Panc1 (cell line): ENCODE data around the gene MBNL2. TPM values are rescaled to one million over a fixed set of nuclear protein-coding genes. Genes with fewer than 3 reads are reported as not detected.

ENCODE experiments used
- ATAC-seq: fragments of 200-7000 bp; cut with Tn5 transposase; 2 replicates; pipeline ENCODE4 v1.9.1; 2020; ENCODE audit warnings: mild to moderate bottlenecking, moderate library complexity
- BruUV-seq: library from RNA; stranded (reverse); fragments of 400-500 nt; replicated peaks from 2 replicates; lab custom pipeline; 2021; lab: Mats Ljungman, UMichigan
- CTCF ChIA-PET: fragments of 300-600 bp; sonication (Branson Sonifier 250); formaldehyde crosslinking; loops from one replicate; lab custom pipeline; 2022; ENCODE audit warnings: antibody characterized with exemption; lab: Charles Lee
- POLR2A ChIA-PET: fragments of 300-600 bp; sonication (Branson Sonifier 250); formaldehyde crosslinking; loops from one replicate; lab custom pipeline; 2022; ENCODE audit warnings: antibody characterized with exemption; lab: Charles Lee
- DNase-seq: peaks from one replicate; pipeline ENCODE4 v3.0.0-alpha.2; 2010; ENCODE audit warnings: low read depth, low spot score
- H3K27ac ChIP-seq: 2 replicates; pipeline ENCODE4 v1.5.1; 2011; ENCODE audit warnings: mild to moderate bottlenecking, low read length, inconsistent platforms
- H3K27me3 ChIP-seq: fragments of 200-500 bp; sonication (Bioruptor generic); 2 replicates; pipeline ENCODE4 v1.6.0; 2014; ENCODE audit warnings: low read length, inconsistent platforms; ENCODE audit not compliant: control insufficient read depth, insufficient read depth
- H3K36me3 ChIP-seq: fragments of 200-500 bp; sonication (Bioruptor generic); 2 replicates; pipeline ENCODE4 v1.5.1; 2014; ENCODE audit warnings: inconsistent platforms, mild to moderate bottlenecking, low read length, moderate library complexity; ENCODE audit not compliant: control insufficient read depth, insufficient read depth
- H3K4me1 ChIP-seq: 2 replicates; pipeline ENCODE4 v1.5.1; 2011; ENCODE audit warnings: inconsistent platforms, mild to moderate bottlenecking, low read length, moderate library complexity; ENCODE audit not compliant: control insufficient read depth, insufficient read depth
- H3K4me3 ChIP-seq, 2 experiments: 2 replicates each; pipeline ENCODE4 v1.5.1; 2011 to 2012; ENCODE audit warnings: low read depth in 2 of 2, low read length in 2 of 2, mild to moderate bottlenecking in 2 of 2, inconsistent platforms in 1 of 2, moderate library complexity in 1 of 2
- H3K9me3 ChIP-seq: fragments of 200-500 bp; sonication (Bioruptor generic); 2 replicates; pipeline ENCODE4 v1.5.1; 2014; ENCODE audit warnings: low read depth, mild to moderate bottlenecking, inconsistent platforms, low read length, moderate library complexity; ENCODE audit not compliant: control insufficient read depth, insufficient read depth
- POLR2AphosphoS5 ChIP-seq: IDR thresholded peaks from 2 replicates; pipeline ENCODE4 v1.6.1; 2012; ENCODE audit warnings: mild to moderate bottlenecking, low read depth, low read length, moderate library complexity
- SIN3A ChIP-seq: IDR thresholded peaks from 2 replicates; pipeline ENCODE4 v1.6.1; 2012; ENCODE audit warnings: low read depth, mild to moderate bottlenecking, low read length, moderate library complexity, borderline replicate concordance; ENCODE audit not compliant: insufficient read depth
- TCF7L2 ChIP-seq: IDR thresholded peaks from 2 replicates; pipeline ENCODE4 v1.6.1; 2011; ENCODE audit warnings: mild to moderate bottlenecking, low read depth, low read length, inconsistent platforms
- in situ Hi-C: cut with HindIII; loops from 2 replicates; pipeline ENCODE4 v1.10.0; 2016; ENCODE audit warnings: low sequenced_read_pairs, low pct_unique_long_range_greater_than_20kb
- intact Hi-C: fragments of 100-400 bp; cut with micrococcal nuclease; formaldehyde crosslinking; loops from one replicate; pipeline ENCODE4 v1.10.0; 2022; ENCODE audit not compliant: unreplicated experiment
- total RNA-seq: library from RNA; stranded (reverse); gene quantifications from one replicate; pipeline ENCODE4 v1.2.1, GENCODE V29; 2021; ENCODE audit not compliant: unreplicated experiment
- TF ChIP-seq, protein P1 (sequence below), 2 experiments: IDR thresholded peaks; 2 replicates each; pipeline ENCODE4 v1.6.1; 2011 to 2012; ENCODE audit warnings: low read depth in 2 of 2, control low read depth in 1 of 2, low read length in 1 of 2, mild to moderate bottlenecking in 1 of 2, moderate library complexity in 1 of 2; ENCODE audit not compliant: insufficient read depth in 1 of 2
- TF ChIP-seq, protein P2 (sequence below): fragments of 450-650 bp; IDR thresholded peaks from 2 replicates; pipeline ENCODE4 v1.5.1; 2017; ENCODE audit warnings: mild to moderate bottlenecking

The MBNL2 gene
- total RNA-seq, 1 experiment from 2014 or later = 103 TPM

DNA sequence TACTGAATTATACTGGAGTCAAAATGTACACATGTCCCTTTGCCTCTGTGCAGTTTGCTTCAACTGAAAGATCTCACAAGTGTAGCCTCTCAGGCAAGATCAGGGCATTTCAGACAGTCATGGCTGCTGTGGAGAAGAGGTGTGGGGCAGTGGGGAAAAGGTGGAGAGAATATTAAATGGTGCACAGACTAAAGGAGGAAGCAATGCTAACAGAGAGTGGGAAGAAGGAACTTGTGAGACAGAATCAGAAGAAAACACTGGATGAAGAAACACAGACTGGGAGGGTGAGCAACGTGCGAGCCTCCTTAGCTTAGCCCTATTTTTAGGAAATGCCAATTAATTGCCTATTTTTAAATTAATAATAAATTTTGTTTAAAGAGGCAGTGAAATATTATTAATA, 162.2 kb downstream of the MBNL2 start:
- ChIA-PET POLR2A (no interaction called here), CTCF (no interaction called here)
- Histone ChIP-seq H3K36me3 (peaks cover 13% of the 10 kb centered on the region; the same call in 1 of the 2 replicates), H3K4me3 (no peak overlapping the region), H3K9me3 (no peaks in the 10 kb centered on the region), H3K27me3 (no peaks in the 10 kb centered on the region), H3K27ac (no peak overlapping the region), H3K4me1 (peaks cover 5% of the 10 kb centered on the region; the same call in 1 of the 2 replicates)
- ATAC-seq = no peak
- BruUV-seq = no TSS peak
- no peak for DNase-seq
- in situ Hi-C loops = no loop called here
- intact Hi-C loops = no loop called here
- TF ChIP-seq, protein P1, sequence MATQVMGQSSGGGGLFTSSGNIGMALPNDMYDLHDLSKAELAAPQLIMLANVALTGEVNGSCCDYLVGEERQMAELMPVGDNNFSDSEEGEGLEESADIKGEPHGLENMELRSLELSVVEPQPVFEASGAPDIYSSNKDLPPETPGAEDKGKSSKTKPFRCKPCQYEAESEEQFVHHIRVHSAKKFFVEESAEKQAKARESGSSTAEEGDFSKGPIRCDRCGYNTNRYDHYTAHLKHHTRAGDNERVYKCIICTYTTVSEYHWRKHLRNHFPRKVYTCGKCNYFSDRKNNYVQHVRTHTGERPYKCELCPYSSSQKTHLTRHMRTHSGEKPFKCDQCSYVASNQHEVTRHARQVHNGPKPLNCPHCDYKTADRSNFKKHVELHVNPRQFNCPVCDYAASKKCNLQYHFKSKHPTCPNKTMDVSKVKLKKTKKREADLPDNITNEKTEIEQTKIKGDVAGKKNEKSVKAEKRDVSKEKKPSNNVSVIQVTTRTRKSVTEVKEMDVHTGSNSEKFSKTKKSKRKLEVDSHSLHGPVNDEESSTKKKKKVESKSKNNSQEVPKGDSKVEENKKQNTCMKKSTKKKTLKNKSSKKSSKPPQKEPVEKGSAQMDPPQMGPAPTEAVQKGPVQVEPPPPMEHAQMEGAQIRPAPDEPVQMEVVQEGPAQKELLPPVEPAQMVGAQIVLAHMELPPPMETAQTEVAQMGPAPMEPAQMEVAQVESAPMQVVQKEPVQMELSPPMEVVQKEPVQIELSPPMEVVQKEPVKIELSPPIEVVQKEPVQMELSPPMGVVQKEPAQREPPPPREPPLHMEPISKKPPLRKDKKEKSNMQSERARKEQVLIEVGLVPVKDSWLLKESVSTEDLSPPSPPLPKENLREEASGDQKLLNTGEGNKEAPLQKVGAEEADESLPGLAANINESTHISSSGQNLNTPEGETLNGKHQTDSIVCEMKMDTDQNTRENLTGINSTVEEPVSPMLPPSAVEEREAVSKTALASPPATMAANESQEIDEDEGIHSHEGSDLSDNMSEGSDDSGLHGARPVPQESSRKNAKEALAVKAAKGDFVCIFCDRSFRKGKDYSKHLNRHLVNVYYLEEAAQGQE (IDR thresholded peaks at IDR 0.05; ENCODE audit: insufficient read depth in 1 of 2, low read depth in 2 of 2, low read length in 1 of 2) = no peak
- TF ChIP-seq, protein P2, sequence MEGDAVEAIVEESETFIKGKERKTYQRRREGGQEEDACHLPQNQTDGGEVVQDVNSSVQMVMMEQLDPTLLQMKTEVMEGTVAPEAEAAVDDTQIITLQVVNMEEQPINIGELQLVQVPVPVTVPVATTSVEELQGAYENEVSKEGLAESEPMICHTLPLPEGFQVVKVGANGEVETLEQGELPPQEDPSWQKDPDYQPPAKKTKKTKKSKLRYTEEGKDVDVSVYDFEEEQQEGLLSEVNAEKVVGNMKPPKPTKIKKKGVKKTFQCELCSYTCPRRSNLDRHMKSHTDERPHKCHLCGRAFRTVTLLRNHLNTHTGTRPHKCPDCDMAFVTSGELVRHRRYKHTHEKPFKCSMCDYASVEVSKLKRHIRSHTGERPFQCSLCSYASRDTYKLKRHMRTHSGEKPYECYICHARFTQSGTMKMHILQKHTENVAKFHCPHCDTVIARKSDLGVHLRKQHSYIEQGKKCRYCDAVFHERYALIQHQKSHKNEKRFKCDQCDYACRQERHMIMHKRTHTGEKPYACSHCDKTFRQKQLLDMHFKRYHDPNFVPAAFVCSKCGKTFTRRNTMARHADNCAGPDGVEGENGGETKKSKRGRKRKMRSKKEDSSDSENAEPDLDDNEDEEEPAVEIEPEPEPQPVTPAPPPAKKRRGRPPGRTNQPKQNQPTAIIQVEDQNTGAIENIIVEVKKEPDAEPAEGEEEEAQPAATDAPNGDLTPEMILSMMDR = no peak
- no peak for TF ChIP-seq SIN3A
- TF ChIP-seq TCF7L2 = no peak
- no peak for TF ChIP-seq POLR2AphosphoS5

DNA sequence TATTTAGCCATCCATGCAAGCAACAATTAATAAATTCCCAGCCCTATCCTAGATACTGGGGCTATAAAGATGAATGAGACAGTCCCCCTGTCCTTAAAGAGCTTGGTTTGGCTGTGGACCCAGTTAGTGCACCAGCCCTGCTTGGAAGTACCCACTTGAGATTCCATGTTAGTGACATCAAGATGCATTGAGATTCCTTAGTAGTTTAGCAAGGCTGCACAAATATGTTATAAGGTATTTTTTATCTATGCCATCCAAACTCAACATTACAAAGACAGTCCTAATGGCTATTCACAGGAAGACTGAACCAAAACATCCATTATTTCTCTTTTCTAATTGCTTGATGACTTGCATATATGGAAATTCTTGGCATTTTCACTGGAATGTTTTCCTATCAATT, 163.0 kb downstream of the MBNL2 start:
- ChIA-PET POLR2A (no interaction called here), CTCF (no interaction called here)
- Histone ChIP-seq H3K27ac (no peak overlapping the region), H3K4me1 (peaks cover 5% of the 10 kb centered on the region; the same call in 1 of the 2 replicates), H3K4me3 (no peak overlapping the region), H3K36me3 (peaks cover 15% of the 10 kb centered on the region; the same call in 1 of the 2 replicates), H3K9me3 (no peaks in the 10 kb centered on the region), H3K27me3 (no peaks in the 10 kb centered on the region)
- no peak for ATAC-seq
- in situ Hi-C loops = no loop called here
- TF ChIP-seq, protein P1 (IDR thresholded peaks at IDR 0.05; ENCODE audit: insufficient read depth in 1 of 2, low read depth in 2 of 2, low read length in 1 of 2) = no peak
- no peak for TF ChIP-seq SIN3A
- TF ChIP-seq POLR2AphosphoS5 = no peak
- TF ChIP-seq, protein P2 = no peak
- intact Hi-C loops = no loop called here
- no TSS peak for BruUV-seq
- no peak for DNase-seq
